GM19468 (cell line): ENCODE measurements around the gene LHX4.

Experiments used
- ATAC-seq: cut with Tn5 transposase; IDR thresholded peaks from one replicate; pipeline ENCODE4 v1.9.1; 2021; ENCODE audit warnings: mild to moderate bottlenecking, moderate library complexity, moderate number of reproducible peaks; ENCODE audit not compliant: unreplicated experiment; ENCODE audit errors: extremely low read depth

LHX4 gene

GRCh38 chr1:180268556-180269075, 38.6 kb downstream of the LHX4 start:
- no peak for ATAC-seq

DNA sequence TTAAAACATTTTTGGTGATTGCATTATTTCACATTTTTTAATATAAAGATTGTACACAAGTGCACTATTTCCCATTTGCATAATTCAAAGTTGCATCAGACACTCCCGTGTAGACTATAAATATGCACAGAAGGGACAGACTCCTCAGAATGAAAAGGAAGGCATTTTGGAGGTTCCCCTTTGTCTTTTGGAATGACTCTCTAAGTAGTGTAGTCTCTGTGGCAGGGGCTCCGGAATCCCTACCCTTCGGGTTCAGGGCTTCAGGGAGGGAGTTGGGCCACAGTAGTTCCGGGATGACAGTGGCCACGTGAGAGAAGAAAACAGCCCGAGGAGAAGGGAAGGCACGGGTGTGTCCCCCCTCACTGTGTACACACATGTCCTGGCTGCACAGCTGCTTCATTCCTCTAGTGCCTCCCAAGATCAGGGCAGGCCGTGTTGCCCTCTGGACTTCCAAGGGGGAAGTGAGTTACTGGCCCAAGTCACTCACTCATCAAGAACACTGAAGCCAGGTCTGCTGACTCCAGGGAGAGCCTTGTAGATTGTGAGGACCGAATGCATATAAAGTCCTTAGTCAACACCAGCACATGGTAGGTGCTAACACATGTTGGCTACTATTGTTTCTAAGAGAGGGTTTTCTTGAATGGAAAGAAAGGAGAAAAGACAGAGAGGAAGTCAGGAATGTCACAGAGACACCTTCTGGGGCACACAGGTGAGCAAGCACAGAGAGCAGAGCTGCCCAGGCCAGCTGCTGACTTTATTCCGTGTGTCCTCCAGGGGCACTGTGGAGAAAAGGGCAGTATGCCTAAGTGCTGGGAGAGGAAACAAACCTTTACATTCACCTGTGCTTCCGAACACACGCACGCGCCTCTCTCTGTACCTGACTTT, 39.8 kb downstream of the LHX4 start:
- ATAC-seq, result no peak

- ATAC-seq, result no peak
Measured at GRCh38 chr1:180270530-180271271, 40.6 kb downstream of the LHX4 start.

DNA sequence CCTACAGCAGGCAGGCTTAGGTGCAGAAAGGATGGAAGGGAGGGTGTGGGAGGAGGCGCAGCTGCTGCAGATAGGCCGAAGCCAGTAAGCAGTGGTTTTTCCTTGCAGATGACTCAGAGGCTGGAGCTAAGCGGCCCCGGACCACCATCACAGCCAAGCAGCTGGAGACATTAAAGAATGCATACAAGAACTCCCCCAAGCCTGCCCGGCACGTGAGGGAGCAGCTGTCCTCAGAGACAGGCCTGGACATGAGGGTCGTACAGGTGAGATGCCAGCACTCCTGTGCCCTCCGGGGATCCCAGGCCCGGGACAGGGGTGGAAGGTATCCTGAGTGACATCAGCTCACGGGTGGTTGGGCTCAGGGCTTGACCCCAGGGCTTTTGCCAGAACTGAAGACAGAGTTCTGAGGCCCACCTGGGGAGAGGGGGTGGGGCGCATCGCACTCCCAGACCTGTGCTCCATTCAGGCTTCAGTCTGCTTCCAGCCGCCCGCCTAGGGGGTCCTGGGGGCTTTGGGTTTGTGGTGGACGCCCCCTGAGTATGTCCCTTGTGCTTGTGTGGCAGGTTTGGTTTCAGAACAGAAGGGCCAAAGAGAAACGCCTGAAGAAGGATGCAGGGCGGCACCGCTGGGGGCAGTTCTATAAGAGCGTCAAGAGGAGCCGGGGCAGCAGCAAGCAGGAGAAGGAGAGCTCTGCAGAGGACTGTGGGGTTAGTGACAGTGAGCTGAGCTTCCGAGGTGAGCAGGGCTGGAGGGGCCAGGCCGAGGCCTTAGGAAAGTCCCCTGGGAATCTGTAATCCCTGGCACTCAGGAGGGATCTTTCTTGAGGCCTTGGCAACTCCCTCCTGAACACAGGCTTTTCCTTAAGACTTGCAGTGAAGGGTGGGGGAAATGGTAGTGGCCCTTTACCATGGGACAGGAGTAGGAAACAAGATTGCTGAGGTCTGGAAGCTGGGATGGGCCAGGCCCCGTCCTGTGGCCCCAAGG, 41.5 kb downstream of the LHX4 start:
- no peak for ATAC-seq

DNA sequence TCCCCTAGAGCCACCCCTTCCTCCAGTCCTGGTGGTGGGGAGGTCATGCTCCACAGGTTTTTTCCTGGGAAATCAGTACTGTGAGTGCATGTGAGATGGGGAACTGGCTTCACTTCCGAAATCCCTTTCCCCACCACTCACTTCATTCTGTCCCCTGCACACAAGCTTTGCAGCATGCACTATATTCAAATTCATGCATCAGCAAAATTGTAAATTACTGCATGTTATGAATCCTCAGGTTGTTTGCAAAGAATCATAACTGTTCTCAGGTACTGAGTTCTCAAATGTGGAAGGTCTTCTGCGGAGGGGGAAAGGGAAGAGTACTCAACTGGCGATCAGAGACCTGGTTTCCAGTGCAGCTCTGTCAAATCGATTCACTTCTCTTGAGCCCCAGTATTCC, 42.3 kb downstream of the LHX4 start:
- ATAC-seq, result no peak

GRCh38 chr1:180273066-180273465, 43.0 kb downstream of the LHX4 start:
- no peak for ATAC-seq

GRCh38 chr1:180274221-180274620, 44.2 kb downstream of the LHX4 start:
- ATAC-seq, result no peak

- ATAC-seq, result no peak
Measured at GRCh38 chr1:180275726-180276125, 45.7 kb downstream of the LHX4 start.

GRCh38 chr1:180277476-180278193, 47.6 kb downstream of the LHX4 start:
- ATAC-seq, result no peak

GRCh38 chr1:180278194-180278515, 48.1 kb downstream of the LHX4 start:
- ATAC-seq, result no peak

- ATAC-seq, result no peak
Measured at GRCh38 chr1:180278596-180279395, 48.7 kb downstream of the LHX4 start.

GRCh38 chr1:180279651-180280050, 49.6 kb downstream of the LHX4 start:
- no peak for ATAC-seq

DNA sequence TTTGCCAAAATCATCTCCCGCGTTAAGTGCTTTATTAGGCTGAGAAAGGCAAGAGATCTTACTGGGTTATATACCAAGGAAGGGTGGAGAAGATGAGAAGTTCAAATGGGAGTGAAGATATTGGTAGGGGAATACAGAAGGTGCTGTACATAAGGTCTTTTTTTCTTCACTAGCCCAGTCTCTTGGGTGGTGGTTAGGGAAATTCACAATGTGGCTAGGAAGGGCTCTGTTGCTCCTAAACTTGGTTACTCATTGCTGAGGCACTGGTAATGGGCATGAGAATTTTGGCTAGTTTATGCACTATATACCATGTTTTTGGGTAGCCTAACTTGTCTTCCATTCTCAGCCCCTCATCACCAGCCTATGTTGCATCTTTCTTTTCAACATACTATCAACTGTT, 50.6 kb downstream of the LHX4 start:
- ATAC-seq, result peak; percentile 24

GRCh38 chr1:180281490-180281889, 51.4 kb downstream of the LHX4 start:
- no peak for ATAC-seq

GRCh38 chr1:180282401-180283044, 52.5 kb downstream of the LHX4 start:
- ATAC-seq, result no peak

- no peak for ATAC-seq
Measured at GRCh38 chr1:180283098-180283497, 53.0 kb downstream of the LHX4 start.

- ATAC-seq, result no peak
Measured at GRCh38 chr1:180286417-180286816, 56.4 kb downstream of the LHX4 start.

DNA sequence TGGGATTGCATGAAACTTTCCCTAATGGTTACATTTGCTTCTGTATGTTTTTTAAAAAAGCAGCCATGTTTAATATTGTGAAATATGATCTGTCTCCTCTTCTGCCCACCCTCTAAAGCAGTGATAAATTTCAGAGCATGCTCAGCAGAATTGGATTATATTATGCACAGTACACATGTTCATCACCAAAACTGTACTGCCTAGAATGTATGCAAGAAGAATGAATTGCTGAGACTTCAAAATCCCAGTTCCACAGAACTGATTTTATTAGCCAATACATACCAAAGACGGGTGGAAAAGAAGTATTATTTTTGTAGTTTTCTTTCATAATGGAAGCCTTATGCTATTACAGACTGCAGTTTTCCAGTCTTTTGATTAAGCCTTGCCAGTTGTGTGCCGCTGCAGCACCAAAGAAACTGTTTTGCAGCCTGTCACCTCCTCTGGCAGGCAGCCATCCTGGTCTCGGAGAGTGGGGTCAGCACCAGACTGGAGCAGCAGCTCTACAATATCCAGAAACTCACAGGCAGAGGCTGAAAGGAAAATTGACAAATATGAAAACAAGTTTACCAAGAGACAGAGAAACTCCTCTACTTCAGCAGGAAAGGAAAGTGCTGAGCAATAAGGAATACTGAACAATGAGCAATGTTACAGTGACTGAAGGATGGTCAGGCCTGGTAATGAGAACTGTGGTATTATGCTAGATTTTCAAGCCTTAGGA, 58.1 kb downstream of the LHX4 start:
- ATAC-seq, result no peak
